ENCODE measurements around the gene CAPN12.

- TF ChIP-seq CTCF (conservative IDR thresholded peaks at IDR 0.05; ENCODE audit: low read depth, low read length) = no peak
- no peak for TF ChIP-seq SMC3 (IDR thresholded peaks at IDR 0.05; ENCODE audit: low read depth, low read length)
- TF ChIP-seq POLR2A (IDR thresholded peaks at IDR 0.05; ENCODE audit: low read depth, low read length) = no peak
- no peak for TF ChIP-seq RAD21 (IDR thresholded peaks at IDR 0.05; ENCODE audit: low read length)
- TF ChIP-seq RFX5 (IDR thresholded peaks at IDR 0.05; ENCODE audit: low read depth, low read length) = no peak
- no peak for TF ChIP-seq FOS (IDR thresholded peaks at IDR 0.05; ENCODE audit: low read depth, low read length)
- no peak for TF ChIP-seq MAFK (IDR thresholded peaks at IDR 0.05; ENCODE audit: low read depth, low read length)
- TF ChIP-seq CEBPB (IDR thresholded peaks at IDR 0.05; ENCODE audit: low read depth, low read length) = no peak
Measured at GRCh38 chr19:38726284-38726673, 18.0 kb downstream of the CAPN12 start.

All from IMR-90 (cell line).